Ramos (cell line): Measurements from ENCODE around the gene PPP3CB.

Experiments used
- in situ Hi-C: fragments of 300-500 bp; cut with MboI; formaldehyde crosslinking; loops from one replicate; pipeline ENCODE4 v1.14.3; 2022; ENCODE audit warnings: low sequenced_read_pairs; ENCODE audit not compliant: unreplicated experiment

PPP3CB gene

DNA sequence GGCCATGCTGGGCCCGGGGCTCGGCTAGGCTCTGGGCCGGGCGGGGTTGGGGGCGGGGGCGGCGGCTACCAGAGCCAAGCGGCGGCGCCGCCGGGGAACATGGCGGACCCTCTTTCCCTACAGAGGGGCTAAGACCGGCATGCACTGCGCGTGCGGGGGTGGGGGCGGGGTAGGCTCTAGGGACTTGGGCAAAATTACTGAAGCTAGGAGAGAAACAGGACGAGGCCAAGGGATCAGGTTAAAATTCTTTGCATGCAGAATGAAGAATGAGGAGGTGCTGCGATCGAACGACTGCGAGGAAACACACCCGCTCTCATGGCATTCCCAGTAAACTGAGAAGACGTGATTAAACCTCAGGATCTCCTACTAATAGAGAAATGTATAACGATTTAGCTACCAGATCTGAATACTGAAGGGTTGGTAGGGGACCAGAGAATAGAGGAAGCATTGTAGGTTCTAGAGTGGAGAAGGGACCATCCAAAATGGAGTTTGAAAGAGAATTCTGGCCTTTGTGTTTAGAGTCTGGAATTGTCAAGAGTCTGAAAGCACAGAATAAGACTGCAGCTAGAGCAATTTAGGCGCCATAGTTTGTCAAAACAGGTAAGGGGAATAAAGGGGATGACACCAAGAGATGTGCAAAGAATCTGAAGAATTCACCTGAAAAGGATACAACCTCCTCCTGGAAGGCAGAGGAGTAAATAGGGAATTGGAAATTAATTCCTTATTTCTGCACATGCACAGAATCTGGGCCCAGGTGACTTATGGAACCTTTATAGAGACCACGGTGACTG lies at the start of gene PPP3CB:
PPP3CB (minus strand) TSS at position 141 of the 791 bp plus-strand sequence; CDS start at position 6, 135 bp downstream.
- in situ Hi-C loops: no loop called here

GRCh38 chr10:73545357-73545756 lies 49.5 kb upstream of the PPP3CB start:
- in situ Hi-C loops: no loop called here

DNA sequence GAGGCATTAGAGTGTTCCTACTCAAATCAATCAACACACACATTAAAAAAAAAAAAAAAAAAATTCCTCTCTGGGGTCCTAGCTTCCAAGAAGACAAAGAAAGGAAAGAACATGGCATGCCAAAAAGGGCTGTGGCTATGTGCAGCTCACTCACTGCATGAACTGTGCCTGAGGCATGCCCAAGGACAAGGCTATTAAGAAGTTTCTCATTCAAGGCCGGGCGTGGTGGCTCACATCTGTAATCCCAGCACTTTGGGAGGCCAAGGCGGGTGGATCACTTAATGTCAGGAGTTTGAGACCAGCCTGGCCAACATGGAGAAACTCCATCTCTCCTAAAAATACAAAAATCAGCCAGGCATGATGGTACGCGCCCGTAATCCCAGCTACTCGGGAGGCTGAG lies 41.9 kb upstream of the PPP3CB start:
- in situ Hi-C loops: loop anchor here (5.0 kb wide), 1 partner anchor 105 kb away; the partner anchor contains the start of gene MYOZ1

GRCh38 chr10:73537288-73537687 lies 41.5 kb upstream of the PPP3CB start:
- in situ Hi-C loops: loop anchor here (5.0 kb wide), 1 partner anchor 105 kb away; the partner anchor contains the start of gene MYOZ1

GRCh38 chr10:73534857-73535256 lies 39.0 kb upstream of the PPP3CB start:
- in situ Hi-C loops: loop anchor here (5.0 kb wide), 1 partner anchor 107 kb away; the partner anchor contains the start of gene MYOZ1

- in situ Hi-C loops: no loop called here
These were observed 33.4 kb upstream of the PPP3CB start for GRCh38 chr10:73529089-73529832.

GRCh38 chr10:73522263-73522662 lies 26.4 kb upstream of the PPP3CB start:
- in situ Hi-C loops: no loop called here

DNA sequence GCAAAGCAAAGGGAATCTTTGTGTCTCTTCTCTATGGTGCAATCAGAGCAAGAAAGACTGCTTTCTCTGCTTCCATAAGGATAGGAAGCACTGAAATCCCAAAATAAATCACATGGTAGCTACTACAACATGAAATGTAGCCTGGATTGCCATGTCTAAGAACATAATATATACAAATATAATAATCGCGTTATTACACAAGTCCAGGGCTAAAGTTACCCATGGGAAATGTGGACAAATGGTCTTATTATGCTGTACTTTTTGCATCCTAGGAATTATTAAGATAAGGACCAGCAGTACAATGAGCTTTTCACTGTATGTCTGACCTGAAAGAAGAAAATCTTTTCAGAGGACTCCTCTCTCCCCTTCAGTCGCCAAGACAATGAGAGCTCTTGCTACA lies 23.5 kb upstream of the PPP3CB start:
- in situ Hi-C loops: no loop called here

- in situ Hi-C loops: no loop called here
These were observed 21.5 kb upstream of the PPP3CB start for GRCh38 chr10:73517166-73517888.

DNA sequence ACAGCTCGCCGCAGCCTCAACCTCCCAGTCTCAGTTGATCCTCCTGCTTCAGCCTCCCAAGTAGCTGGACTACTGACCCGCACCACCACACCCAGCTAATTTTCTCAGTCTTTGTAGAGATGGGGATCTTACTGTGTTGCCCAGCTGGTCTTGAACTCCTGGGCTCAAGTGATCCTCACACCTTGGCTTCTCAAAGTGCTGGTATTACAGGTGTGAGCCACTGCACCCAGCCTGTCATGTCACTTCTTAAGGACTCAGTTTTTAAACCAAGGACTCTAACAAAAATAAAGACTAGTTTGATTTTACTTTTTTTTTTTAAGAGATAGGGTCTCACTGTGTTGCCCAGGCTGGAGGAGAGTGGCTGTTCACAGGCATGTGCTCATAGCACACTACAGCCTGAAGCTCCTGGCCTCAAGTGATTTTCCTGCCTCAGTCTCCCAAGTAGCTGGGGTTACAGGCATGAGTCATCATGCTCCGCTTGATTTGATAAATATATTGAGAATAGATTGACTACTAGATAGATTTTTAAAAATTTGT lies 16.5 kb upstream of the PPP3CB start:
- in situ Hi-C loops: no loop called here

- in situ Hi-C loops: no loop called here
These were observed 13.9 kb upstream of the PPP3CB start for GRCh38 chr10:73509695-73510094.

- in situ Hi-C loops: no loop called here
These were observed 10.7 kb upstream of the PPP3CB start for GRCh38 chr10:73506491-73506890.

- in situ Hi-C loops: no loop called here
These were observed 10.2 kb upstream of the PPP3CB start for GRCh38 chr10:73506074-73506473.

DNA sequence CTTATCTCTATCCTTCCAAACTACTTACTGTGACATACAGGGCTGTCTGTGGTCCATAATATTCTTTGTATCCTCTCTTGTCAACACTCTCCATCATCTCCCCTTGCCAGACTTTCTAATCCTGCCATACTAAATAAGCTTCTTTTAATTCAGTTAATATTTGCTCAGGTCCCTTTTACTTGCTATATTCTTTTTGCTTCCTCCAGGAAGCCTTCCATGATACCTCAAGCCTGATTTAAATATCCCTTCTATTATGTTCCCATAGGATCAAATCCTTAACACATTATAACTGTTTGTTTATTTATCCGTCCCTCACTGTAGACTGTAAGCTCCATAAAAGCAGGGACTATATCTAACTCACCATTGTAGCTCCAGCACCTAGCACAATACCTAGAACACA lies 7.2 kb upstream of the PPP3CB start:
- in situ Hi-C loops: no loop called here

- in situ Hi-C loops: no loop called here
These were observed 5.8 kb upstream of the PPP3CB start for GRCh38 chr10:73501651-73502050.

DNA sequence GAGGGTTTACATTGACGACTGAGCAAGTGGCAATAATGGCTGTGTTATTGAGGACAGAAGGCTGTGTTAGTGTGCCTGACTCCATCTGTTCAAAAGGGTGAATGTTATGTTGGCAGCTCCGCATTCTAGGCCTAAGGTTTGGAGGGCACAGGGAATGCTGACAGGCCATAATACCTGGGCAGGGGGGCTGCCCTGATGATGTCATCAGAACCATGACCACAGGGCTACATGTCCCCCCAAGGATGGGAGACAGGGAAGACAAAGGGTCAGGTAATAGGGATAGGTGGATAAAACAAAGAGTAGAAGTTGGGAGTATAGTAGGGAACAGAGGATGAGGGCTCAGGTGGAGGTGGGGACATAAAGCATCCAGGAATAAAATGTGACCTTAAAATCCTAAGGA lies 1.8 kb upstream of the PPP3CB start:
- in situ Hi-C loops: no loop called here

DNA sequence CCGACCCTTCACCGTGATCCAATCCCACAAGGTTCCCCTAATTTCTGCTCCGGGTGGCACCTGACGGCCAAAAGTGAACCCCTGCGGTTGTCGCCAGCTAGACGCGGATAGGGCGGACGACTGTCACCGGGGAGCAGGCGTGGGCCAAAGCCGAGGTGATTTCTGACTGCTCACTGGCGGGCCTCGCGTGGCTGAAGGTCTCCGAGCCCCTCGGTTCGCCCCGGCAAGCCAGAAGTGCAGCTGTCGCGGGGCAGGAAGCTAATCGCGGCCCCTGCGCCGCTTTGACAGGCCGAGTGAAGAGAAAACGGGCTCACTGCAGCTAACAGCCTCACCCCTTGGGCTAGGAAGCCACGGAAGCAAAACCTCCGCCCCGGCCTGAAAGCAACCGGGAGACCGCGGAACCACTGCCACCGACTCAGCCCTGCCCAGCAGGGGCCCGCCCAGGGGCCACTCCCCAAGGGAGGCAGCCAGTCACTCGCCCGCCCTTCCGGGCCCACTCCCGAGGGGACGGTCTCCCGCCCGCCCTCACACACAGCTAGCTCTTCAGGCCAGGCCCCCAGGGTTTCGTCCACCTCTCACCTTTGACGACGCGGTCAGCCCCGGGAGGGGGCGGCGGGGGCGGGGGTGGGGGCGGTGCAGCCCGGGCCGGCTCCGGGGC lies 469 bp downstream of the PPP3CB start:
- in situ Hi-C loops: no loop called here

- in situ Hi-C loops: no loop called here
These were observed 973 bp downstream of the PPP3CB start for GRCh38 chr10:73494877-73495225.

- in situ Hi-C loops: no loop called here
These were observed 1.6 kb downstream of the PPP3CB start for GRCh38 chr10:73494213-73494612.

DNA sequence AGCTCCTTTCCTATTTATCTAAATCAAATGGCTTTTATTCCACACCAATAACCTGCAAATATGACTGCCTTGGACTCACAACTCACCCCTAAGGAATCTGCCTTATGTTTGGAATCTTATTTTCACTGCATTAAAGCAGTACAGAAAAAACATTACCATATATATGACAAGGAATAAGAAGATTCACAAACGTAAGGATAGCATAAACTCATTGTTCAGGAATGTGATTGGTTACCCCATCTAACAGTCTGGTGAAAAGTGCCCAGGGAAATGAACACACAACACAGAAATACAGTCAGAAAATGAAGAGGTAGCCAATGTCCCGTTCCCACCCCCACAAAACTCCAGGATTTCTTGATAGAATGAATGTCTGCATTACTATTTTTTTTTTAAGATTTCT lies 2.0 kb downstream of the PPP3CB start:
- in situ Hi-C loops: no loop called here
